ENCODE measurements around the gene NBPF12.
"Not testable (repeated sequence)": the region's sequence is repeated elsewhere in the genome, so short reads cannot be mapped to it uniquely, and the experiment has no call there.

- TF ChIP-seq, protein P1, sequence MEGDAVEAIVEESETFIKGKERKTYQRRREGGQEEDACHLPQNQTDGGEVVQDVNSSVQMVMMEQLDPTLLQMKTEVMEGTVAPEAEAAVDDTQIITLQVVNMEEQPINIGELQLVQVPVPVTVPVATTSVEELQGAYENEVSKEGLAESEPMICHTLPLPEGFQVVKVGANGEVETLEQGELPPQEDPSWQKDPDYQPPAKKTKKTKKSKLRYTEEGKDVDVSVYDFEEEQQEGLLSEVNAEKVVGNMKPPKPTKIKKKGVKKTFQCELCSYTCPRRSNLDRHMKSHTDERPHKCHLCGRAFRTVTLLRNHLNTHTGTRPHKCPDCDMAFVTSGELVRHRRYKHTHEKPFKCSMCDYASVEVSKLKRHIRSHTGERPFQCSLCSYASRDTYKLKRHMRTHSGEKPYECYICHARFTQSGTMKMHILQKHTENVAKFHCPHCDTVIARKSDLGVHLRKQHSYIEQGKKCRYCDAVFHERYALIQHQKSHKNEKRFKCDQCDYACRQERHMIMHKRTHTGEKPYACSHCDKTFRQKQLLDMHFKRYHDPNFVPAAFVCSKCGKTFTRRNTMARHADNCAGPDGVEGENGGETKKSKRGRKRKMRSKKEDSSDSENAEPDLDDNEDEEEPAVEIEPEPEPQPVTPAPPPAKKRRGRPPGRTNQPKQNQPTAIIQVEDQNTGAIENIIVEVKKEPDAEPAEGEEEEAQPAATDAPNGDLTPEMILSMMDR (IDR thresholded peaks at IDR 0.05; ENCODE audit: low read length) = not testable (repeated sequence)
- not testable (repeated sequence) for TF ChIP-seq EZH2 (optimal IDR thresholded peaks at IDR 0.05; ENCODE audit: low read depth, low read length)
These were observed 48.3 kb downstream of the NBPF12 start for GRCh38 chr1:146986450-146986849.
